ENCODE data around the gene GGA2.

Gene GGA2

GRCh38 chr16:23509782-23510163, 521 bp downstream of the GGA2 start:
- no peaks in the 10 kb centered on the region for H3K9me3 Mint-ChIP-seq
- peaks cover 40% of the 10 kb centered on the region for H3K4me1 Mint-ChIP-seq
- H3K27ac Mint-ChIP-seq: peak overlapping the region; percentile 52 to 74 (median 53)
- H3K4me3 Mint-ChIP-seq: peak overlapping the region; percentile 87 to 94 (median 89)
- peaks cover 14% of the 10 kb centered on the region for H3K36me3 Mint-ChIP-seq (ENCODE audit: low read depth)
- TF ChIP-seq CTCF (IDR thresholded peaks at IDR 0.05; ENCODE audit: unreplicated experiment in 3 of 3): no peak
- peaks cover 3% of the 10 kb centered on the region for H3K27me3 Mint-ChIP-seq (ENCODE audit: low read depth)

- H3K27ac Mint-ChIP-seq: peak overlapping the region; percentile 46 to 74 (median 52)
- no peaks in the 10 kb centered on the region for H3K9me3 Mint-ChIP-seq
- TF ChIP-seq CTCF (IDR thresholded peaks at IDR 0.05; ENCODE audit: unreplicated experiment in 3 of 3): no peak
- H3K36me3 Mint-ChIP-seq (ENCODE audit: low read depth): peaks cover 10% of the 10 kb centered on the region
- peak overlapping the region; percentile 87 to 94 (median 89) for H3K4me3 Mint-ChIP-seq
- H3K4me1 Mint-ChIP-seq: peaks cover 43% of the 10 kb centered on the region
- H3K27me3 Mint-ChIP-seq (ENCODE audit: low read depth): peaks cover 3% of the 10 kb centered on the region
Measured at GRCh38 chr16:23509441-23509754, 896 bp downstream of the GGA2 start.

- Mint-ChIP-seq H3K9me3 (no peaks in the 10 kb centered on the region), H3K4me3 (peak overlapping the region; percentile 87 to 94 (median 89)), H3K27ac (peak overlapping the region; percentile 46 to 74 (median 52)), H3K36me3 (ENCODE audit: low read depth) (peaks cover 9% of the 10 kb centered on the region), H3K27me3 (ENCODE audit: low read depth) (peaks cover 3% of the 10 kb centered on the region), H3K4me1 (peaks cover 48% of the 10 kb centered on the region)
- TF ChIP-seq CTCF (IDR thresholded peaks at IDR 0.05; ENCODE audit: unreplicated experiment in 3 of 3): no peak
Measured at GRCh38 chr16:23508589-23509440, 1.5 kb downstream of the GGA2 start.

- Mint-ChIP-seq H3K9me3 (no peaks in the 10 kb centered on the region), H3K36me3 (ENCODE audit: low read depth) (peaks cover 9% of the 10 kb centered on the region), H3K27ac (peak overlapping the region in 2 of 3 experiments; percentile 5 to 85), H3K4me3 (peak overlapping the region; percentile 33 to 54 (median 52)), H3K4me1 (peaks cover 54% of the 10 kb centered on the region), H3K27me3 (ENCODE audit: low read depth) (peaks cover 3% of the 10 kb centered on the region)
- TF ChIP-seq CTCF (IDR thresholded peaks at IDR 0.05; ENCODE audit: unreplicated experiment in 3 of 3): no peak
Measured at GRCh38 chr16:23506606-23506994, 3.7 kb downstream of the GGA2 start.

GRCh38 chr16:23505671-23506605, 4.4 kb downstream of the GGA2 start:
- Mint-ChIP-seq H3K36me3 (ENCODE audit: low read depth) (peaks cover 9% of the 10 kb centered on the region), H3K27ac (peak overlapping the region; percentile 5 to 85 (median 70)), H3K4me1 (peaks cover 54% of the 10 kb centered on the region), H3K4me3 (peak overlapping the region; percentile 11 to 54 (median 33)), H3K27me3 (ENCODE audit: low read depth) (peaks cover 3% of the 10 kb centered on the region), H3K9me3 (no peaks in the 10 kb centered on the region)
- no peak for TF ChIP-seq CTCF (IDR thresholded peaks at IDR 0.05; ENCODE audit: unreplicated experiment in 3 of 3)

Data from nephron (organoid).